Osteoblast (primary cell): ENCODE results near the gene NUDT3. TPM values are rescaled to one million over a fixed set of nuclear protein-coding genes. Genes with fewer than 3 reads are reported as not detected.
"Not testable (repeated sequence)": the region's sequence is repeated elsewhere in the genome, so short reads cannot be mapped to it uniquely, and the experiment has no call there.

ENCODE experiments used
- DNase-seq: peaks from one replicate; pipeline ENCODE4 v3.0.0; 2011; ENCODE audit warnings: low spot score, mixed read lengths; ENCODE audit not compliant: insufficient read length; ENCODE audit errors: missing footprints
- H2AFZ ChIP-seq: 2 replicates; pipeline ENCODE4 v1.6.0; 2011; ENCODE audit warnings: mild to moderate bottlenecking, low read length
- H3K27ac ChIP-seq: 2 replicates; pipeline ENCODE4 v1.5.1; 2011; ENCODE audit warnings: mild to moderate bottlenecking, low read depth, low read length, moderate library complexity
- H3K27me3 ChIP-seq: 2 replicates; pipeline ENCODE4 v1.6.0; 2012; ENCODE audit warnings: mild to moderate bottlenecking, control low read depth, inconsistent platforms, low read length, moderate library complexity; ENCODE audit not compliant: insufficient read depth
- H3K36me3 ChIP-seq: 2 replicates; pipeline ENCODE4 v1.5.1; 2011; ENCODE audit warnings: mild to moderate bottlenecking, low read length, control low read depth, moderate library complexity; ENCODE audit not compliant: insufficient read depth
- H3K4me1 ChIP-seq: 2 replicates; pipeline ENCODE4 v1.5.1; 2011; ENCODE audit warnings: mild to moderate bottlenecking, low read length, control low read depth, moderate library complexity; ENCODE audit not compliant: insufficient read depth
- H3K4me2 ChIP-seq: 2 replicates; pipeline ENCODE4 v1.6.0; 2011; ENCODE audit warnings: mild to moderate bottlenecking, low read length; ENCODE audit not compliant: insufficient read depth
- H3K4me3 ChIP-seq: fragments of 200-600 bp; sonication (generic); 3 replicates; pipeline ENCODE4 v1.5.1; 2012; ENCODE audit warnings: mild to moderate bottlenecking, low read length, inconsistent platforms; ENCODE audit not compliant: insufficient read depth
- H3K79me2 ChIP-seq: 2 replicates; pipeline ENCODE4 v1.6.0; 2012; ENCODE audit warnings: mild to moderate bottlenecking, low read length, control low read depth, inconsistent platforms; ENCODE audit not compliant: insufficient read depth
- H3K9me3 ChIP-seq: 2 replicates; pipeline ENCODE4 v1.5.1; 2011; ENCODE audit warnings: low read depth, low read length, control low read depth
- H4K20me1 ChIP-seq: 2 replicates; pipeline ENCODE4 v1.6.0; 2012; ENCODE audit warnings: mild to moderate bottlenecking, low read length, control low read depth; ENCODE audit not compliant: insufficient read depth
- total RNA-seq: library from RNA; depleted of rRNA; stranded (reverse); fragments of >200 nt; gene quantifications from 2 replicates; pipeline ENCODE4 v1.2.3, GENCODE V29; 2012
- TF ChIP-seq, protein P1 (sequence below): IDR thresholded peaks from 2 replicates; pipeline ENCODE4 v1.5.1; 2011; ENCODE audit warnings: mild to moderate bottlenecking, low read depth, low read length, moderate library complexity; ENCODE audit errors: extremely low read depth

The NUDT3 gene
- total RNA-seq, 1 donor, result 37.6 TPM

DNA sequence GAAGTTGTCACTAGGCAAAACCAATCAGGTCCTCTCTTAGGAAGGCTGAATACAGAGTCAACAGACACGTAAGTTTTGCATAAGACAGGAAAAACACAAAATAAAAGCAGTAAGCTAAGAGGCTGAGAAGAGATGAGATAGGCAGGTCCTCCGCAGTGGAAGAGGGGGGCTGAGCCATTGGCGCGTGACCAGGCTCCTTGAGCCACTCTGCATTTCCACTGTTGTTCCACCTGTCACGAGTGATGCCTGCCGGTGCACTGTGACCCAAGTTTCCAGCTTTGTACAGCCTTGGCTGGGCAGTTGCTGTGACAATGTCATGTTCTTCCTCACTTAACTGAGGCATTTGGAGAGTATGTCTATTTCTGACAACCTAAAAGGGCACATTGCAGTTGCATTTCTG, 58.6 kb downstream of the NUDT3 start:
- DNase-seq, result no peak
- Histone ChIP-seq H3K4me2 (no peak overlapping the region), H3K36me3 (no peaks in the 10 kb centered on the region), H3K79me2 (peaks cover 41% of the 10 kb centered on the region), H3K9me3 (no peaks in the 10 kb centered on the region), H4K20me1 (peaks cover 17% of the 10 kb centered on the region), H2AFZ (no peak overlapping the region), H3K27ac (no peak overlapping the region), H3K4me1 (peaks cover 6% of the 10 kb centered on the region), H3K27me3 (no peaks in the 10 kb centered on the region), H3K4me3 (no peak overlapping the region)
- TF ChIP-seq, protein P1, sequence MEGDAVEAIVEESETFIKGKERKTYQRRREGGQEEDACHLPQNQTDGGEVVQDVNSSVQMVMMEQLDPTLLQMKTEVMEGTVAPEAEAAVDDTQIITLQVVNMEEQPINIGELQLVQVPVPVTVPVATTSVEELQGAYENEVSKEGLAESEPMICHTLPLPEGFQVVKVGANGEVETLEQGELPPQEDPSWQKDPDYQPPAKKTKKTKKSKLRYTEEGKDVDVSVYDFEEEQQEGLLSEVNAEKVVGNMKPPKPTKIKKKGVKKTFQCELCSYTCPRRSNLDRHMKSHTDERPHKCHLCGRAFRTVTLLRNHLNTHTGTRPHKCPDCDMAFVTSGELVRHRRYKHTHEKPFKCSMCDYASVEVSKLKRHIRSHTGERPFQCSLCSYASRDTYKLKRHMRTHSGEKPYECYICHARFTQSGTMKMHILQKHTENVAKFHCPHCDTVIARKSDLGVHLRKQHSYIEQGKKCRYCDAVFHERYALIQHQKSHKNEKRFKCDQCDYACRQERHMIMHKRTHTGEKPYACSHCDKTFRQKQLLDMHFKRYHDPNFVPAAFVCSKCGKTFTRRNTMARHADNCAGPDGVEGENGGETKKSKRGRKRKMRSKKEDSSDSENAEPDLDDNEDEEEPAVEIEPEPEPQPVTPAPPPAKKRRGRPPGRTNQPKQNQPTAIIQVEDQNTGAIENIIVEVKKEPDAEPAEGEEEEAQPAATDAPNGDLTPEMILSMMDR, result no peak

DNA sequence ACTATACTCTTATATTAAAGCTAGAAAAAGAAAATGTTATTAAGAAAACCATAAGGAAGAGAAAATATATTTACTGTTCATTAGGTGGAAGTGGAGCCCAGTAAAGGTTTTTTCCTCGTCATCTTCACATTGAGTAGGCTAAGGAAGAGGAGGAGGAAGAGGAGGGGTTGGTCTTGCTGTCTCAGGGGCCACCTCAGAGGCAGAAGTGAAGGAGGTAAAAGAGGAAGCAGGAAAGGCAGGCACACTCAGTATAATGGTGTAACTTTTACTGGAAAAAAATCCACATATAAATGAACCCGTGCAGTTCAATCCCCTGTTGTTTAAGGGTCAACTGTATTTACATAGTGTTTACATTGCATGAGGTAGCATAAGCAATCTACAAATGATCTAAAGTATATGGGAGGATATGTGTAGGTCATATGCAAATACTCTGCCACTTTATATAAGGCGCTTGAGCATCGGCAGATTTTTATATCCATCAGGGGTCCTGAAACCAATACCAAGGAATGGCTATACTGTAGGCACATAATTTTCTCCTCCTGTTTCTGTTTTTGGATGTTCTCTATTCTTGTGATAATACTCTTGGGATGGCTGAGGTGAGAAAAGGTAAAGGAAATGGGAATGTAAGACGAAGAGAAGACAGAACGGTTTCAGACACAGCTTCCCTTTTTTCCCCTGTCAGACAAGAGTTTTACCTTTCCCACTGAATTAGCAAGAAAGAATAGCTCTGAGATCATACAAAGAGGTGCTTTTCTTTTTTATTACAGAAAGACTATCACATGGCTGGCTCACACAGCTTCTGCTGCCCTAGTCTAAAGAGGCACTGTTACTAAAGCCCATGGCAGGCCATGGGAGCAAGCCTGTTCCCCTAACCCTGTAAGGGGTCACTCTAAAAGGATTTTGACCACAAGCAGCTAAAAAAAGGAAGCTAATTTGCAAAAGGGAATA, 59.9 kb downstream of the NUDT3 start:
- H3K27me3 ChIP-seq, result no peaks in the 10 kb centered on the region
- no peak overlapping the region for H2AFZ ChIP-seq
- no peaks in the 10 kb centered on the region for H3K9me3 ChIP-seq
- H3K79me2 ChIP-seq, result peaks cover 30% of the 10 kb centered on the region
- no peak overlapping the region for H3K4me2 ChIP-seq
- H3K27ac ChIP-seq, result no peak overlapping the region
- no peaks in the 10 kb centered on the region for H3K36me3 ChIP-seq
- DNase-seq, result no peak
- H4K20me1 ChIP-seq, result peaks cover 7% of the 10 kb centered on the region
- peaks cover 6% of the 10 kb centered on the region for H3K4me1 ChIP-seq
- TF ChIP-seq, protein P1, result no peak
- H3K4me3 ChIP-seq, result no peak overlapping the region

DNA sequence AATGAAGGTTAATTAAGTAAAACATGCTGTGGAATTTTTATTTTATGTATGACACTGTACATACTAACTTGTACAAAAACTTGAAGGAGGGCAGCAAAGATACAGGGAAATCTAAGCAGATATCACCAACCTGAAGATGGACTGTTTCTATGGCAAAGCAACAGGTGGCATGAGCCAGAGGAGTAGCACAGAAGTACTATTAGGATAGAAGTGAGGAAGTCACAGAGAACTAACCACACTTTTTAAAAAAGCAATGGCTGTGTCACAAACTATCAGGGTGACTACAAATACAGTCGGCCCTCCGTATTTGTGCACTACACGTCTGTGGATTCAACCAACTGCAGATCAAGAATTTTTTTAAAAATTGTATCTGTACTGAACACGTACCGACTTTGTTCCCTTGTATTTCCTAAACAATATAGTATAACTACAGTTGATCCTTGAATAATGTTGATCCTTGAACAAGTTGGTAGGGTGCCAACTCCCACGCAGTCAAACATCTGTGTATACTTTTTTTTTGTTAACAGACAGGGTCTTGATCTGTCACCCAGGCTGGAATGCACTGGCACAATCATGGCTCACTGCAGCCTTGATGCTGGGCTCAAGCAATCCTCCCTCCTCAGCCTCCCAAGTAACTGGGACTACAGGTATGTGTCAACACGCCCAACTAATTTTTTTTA, 61.0 kb downstream of the NUDT3 start:
- TF ChIP-seq, protein P1, result no peak
- H3K36me3 ChIP-seq, result no peaks in the 10 kb centered on the region

GRCh38 chr6:34329814-34330213, 62.7 kb downstream of the NUDT3 start:
- H3K9me3 ChIP-seq, DNase-seq, H3K4me3 ChIP-seq, H4K20me1 ChIP-seq, H3K36me3 ChIP-seq, H2AFZ ChIP-seq, H3K27ac ChIP-seq, H3K4me1 ChIP-seq, H3K4me2 ChIP-seq, H3K27me3 ChIP-seq: not testable (repeated sequence)
- peaks cover 30% of the 10 kb centered on the region for H3K79me2 ChIP-seq

More for the DNA sequence above, 61.0 kb downstream of the NUDT3 start:
- no peak overlapping the region for H3K4me2 ChIP-seq
- peaks cover 6% of the 10 kb centered on the region for H3K4me1 ChIP-seq
- no peaks in the 10 kb centered on the region for H3K27me3 ChIP-seq
- H3K79me2 ChIP-seq, result peaks cover 32% of the 10 kb centered on the region
- no peaks in the 10 kb centered on the region for H3K9me3 ChIP-seq
- no peak overlapping the region for H3K4me3 ChIP-seq
- H2AFZ ChIP-seq, result no peak overlapping the region
- peaks cover 7% of the 10 kb centered on the region for H4K20me1 ChIP-seq
- DNase-seq, result no peak
- H3K27ac ChIP-seq, result no peak overlapping the region
